HepG2 (cell line): Measurements from ENCODE around the gene TROAP. TPM values are rescaled to one million over a fixed set of nuclear protein-coding genes. Genes with fewer than 3 reads are reported as not detected.
A peak's percentile ranks its signal among the peaks of the same experiment; 100 is the strongest.

Experiments used
- AGO1 ChIP-seq: fragments of 200-400 bp; formaldehyde crosslinking; IDR thresholded peaks from 2 replicates; pipeline ENCODE4 v1.6.1; 2017; ENCODE audit warnings: mild to moderate bottlenecking, low read depth, low read length, moderate library complexity; ENCODE audit not compliant: poor library complexity, severe bottlenecking
- CHD2 ChIP-seq: IDR thresholded peaks from 2 replicates; pipeline ENCODE4 v1.6.1; 2011; ENCODE audit warnings: low read depth, low read length, improper control_type of control experiment
- GFI1 ChIP-seq: sonication (generic); formaldehyde crosslinking; IDR thresholded peaks from 2 replicates; pipeline ENCODE4 v1.5.0; 2020; ENCODE audit warnings: missing genetic modification reagents, mild to moderate bottlenecking, borderline replicate concordance
- HMG20A ChIP-seq: IDR thresholded peaks from 2 replicates; pipeline ENCODE4 v1.6.1; 2016; ENCODE audit warnings: borderline replicate concordance
- NCOA5 ChIP-seq: sonication (generic); formaldehyde crosslinking; IDR thresholded peaks from 2 replicates; pipeline ENCODE4 v1.4.0; 2020; ENCODE audit warnings: missing genetic modification reagents
- NFKBIZ ChIP-seq: IDR thresholded peaks from 2 replicates; pipeline ENCODE4 v1.6.1; 2018; ENCODE audit warnings: missing genetic modification reagents, missing compliant biosample characterization
- ONECUT2 ChIP-seq: sonication (generic); formaldehyde crosslinking; IDR thresholded peaks from 2 replicates; pipeline ENCODE4 v1.4.0; 2020; ENCODE audit warnings: missing genetic modification reagents
- SALL1 ChIP-seq: sonication (generic); formaldehyde crosslinking; IDR thresholded peaks from 2 replicates; pipeline ENCODE4 v1.8.0; 2022; ENCODE audit warnings: mild to moderate bottlenecking, missing genetic modification reagents
- SOX5 ChIP-seq: IDR thresholded peaks from 2 replicates; pipeline ENCODE4 v1.6.1; 2016; ENCODE audit warnings: borderline replicate concordance
- SP2 ChIP-seq: sonication (generic); formaldehyde crosslinking; IDR thresholded peaks from 2 replicates; pipeline ENCODE4 v1.5.1; 2020; ENCODE audit warnings: mild to moderate bottlenecking, missing genetic modification reagents
- TEAD3 ChIP-seq: optimal IDR thresholded peaks from 2 replicates; pipeline ENCODE3; 2016; ENCODE audit warnings: borderline replicate concordance
- XRCC5 ChIP-seq: fragments of 200-400 bp; formaldehyde crosslinking; optimal IDR thresholded peaks from 2 replicates; pipeline ENCODE3; 2017; ENCODE audit warnings: mild to moderate bottlenecking, low read length
- ZNF251 ChIP-seq: sonication (generic); formaldehyde crosslinking; IDR thresholded peaks from 2 replicates; pipeline ENCODE4 v1.9.0; 2021; ENCODE audit warnings: mild to moderate bottlenecking, missing genetic modification reagents
- ZNF543 ChIP-seq: sonication (generic); formaldehyde crosslinking; IDR thresholded peaks from 2 replicates; pipeline ENCODE4 v1.4.0; 2020; ENCODE audit warnings: mild to moderate bottlenecking, missing genetic modification reagents
- ZNF724P ChIP-seq: sonication (generic); formaldehyde crosslinking; IDR thresholded peaks from 2 replicates; pipeline ENCODE4 v1.8.0; 2022; ENCODE audit warnings: missing genetic modification reagents, borderline replicate concordance
- polyA plus RNA-seq, 8 experiments: library from polyadenylated mRNA; depleted of rRNA in 3 of 8; stranded (reverse) in 7 of 8; unstranded in 1 of 8; fragments of >200 nt; fragmentation: Illumina TruSeq in 4 of 8; extraction: Trizol in 4 of 8; gene quantifications; 2 replicates each; pipeline versions ENCODE4 v1.2.1 to v1.2.3, GENCODE V29; 2011 to 2016; ENCODE audit warnings: low read depth in 4 of 8, missing spikeins in 1 of 8, mixed read lengths in 1 of 8; ENCODE audit not compliant: insufficient read depth in 1 of 8
- total RNA-seq, 5 experiments: library from RNA; depleted of rRNA; stranded (reverse); fragments of >200 nt; fragmentation: Illumina TruSeq; extraction: Trizol; gene quantifications; 2 replicates each; pipeline ENCODE4 v1.2.3, GENCODE V29; 2016; ENCODE audit warnings: low read depth in 1 of 5
- TF ChIP-seq, protein P1 (sequence below): IDR thresholded peaks from 2 replicates; pipeline ENCODE4 v1.6.1; 2018; ENCODE audit warnings: missing genetic modification reagents, mild to moderate bottlenecking, missing compliant biosample characterization
- TF ChIP-seq, protein P2 (sequence below): sonication (generic); formaldehyde crosslinking; IDR thresholded peaks from 2 replicates; pipeline ENCODE4 v1.8.0; 2022; ENCODE audit warnings: low read depth, missing genetic modification reagents
- TF ChIP-seq, protein P3 (sequence below): sonication (generic); formaldehyde crosslinking; IDR thresholded peaks from 2 replicates; pipeline ENCODE4 v1.5.1; 2020; ENCODE audit warnings: mild to moderate bottlenecking, missing genetic modification reagents, borderline replicate concordance
- TF ChIP-seq, protein P4 (sequence below): sonication (generic); formaldehyde crosslinking; IDR thresholded peaks from 2 replicates; pipeline ENCODE4 v1.5.1; 2020; ENCODE audit warnings: missing genetic modification reagents, mild to moderate bottlenecking, borderline replicate concordance

Gene TROAP
- total and polyA plus RNA-seq, 2 of the 13 experiments (the other 11 are each of a cell fraction or from before 2014, with no cell fraction given), result 22.5 to 30.9 TPM

DNA sequence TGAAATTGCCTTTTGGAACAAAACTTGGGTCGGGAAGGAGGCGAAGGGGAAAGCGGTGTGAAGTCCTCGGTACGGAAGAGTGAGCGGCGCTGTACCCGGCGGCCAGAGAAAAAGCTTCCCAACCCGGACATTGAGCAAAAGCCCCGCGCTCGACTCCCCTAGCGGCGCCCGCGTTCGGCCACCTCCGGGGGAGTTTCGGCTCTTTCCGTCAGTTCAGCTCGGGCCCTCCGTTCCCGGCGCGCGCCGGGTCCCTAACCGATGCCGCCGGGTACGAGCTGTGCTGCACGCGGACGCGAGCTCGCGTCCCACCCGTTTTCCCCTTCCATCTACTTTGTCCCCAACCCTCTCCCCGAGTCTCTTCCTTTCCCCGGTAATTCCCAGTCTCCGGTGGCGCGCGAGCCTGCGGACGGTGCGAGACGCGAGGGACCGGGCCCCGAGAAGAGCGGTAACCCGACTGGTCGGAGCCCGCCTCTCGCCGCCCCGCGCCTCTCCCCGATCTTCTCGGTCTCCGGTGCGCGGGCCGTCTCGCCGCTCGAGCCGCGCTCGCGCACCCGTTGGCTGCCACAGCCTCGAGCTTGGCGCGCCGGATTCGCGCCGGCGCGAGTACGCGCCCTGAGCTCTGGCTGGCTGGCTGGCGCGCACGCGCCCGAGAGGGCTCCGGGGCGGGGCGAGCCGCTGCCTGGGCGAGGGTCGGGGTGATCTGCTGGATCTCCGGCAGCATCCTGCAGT is 43.8 kb downstream of the TROAP start (continued):
- TF ChIP-seq SP2 (no peak), NFKBIZ (CRISPR knock-in tag) (0 out of 2 replicates have a peak, but pooled peaks have one; percentile 17), ZNF251 (CRISPR knock-in tag) (no peak), NCOA5 (CRISPR knock-in tag) (no peak), ONECUT2 (CRISPR knock-in tag) (no peak), HMG20A (no peak), GFI1 (no peak), XRCC5 (peak; percentile 11), SOX5 (CRISPR knock-in tag) (peak; percentile 9; the same call in 1 of the 2 replicates), ZNF543 (CRISPR knock-in tag) (peak; percentile 23), TEAD3 (CRISPR knock-in tag) (no peak), AGO1 (peak; percentile 43), ZNF724P (CRISPR knock-in tag) (no peak), SALL1 (CRISPR knock-in tag) (peak; percentile 84), CHD2 (no peak)
- TF ChIP-seq, protein P1, sequence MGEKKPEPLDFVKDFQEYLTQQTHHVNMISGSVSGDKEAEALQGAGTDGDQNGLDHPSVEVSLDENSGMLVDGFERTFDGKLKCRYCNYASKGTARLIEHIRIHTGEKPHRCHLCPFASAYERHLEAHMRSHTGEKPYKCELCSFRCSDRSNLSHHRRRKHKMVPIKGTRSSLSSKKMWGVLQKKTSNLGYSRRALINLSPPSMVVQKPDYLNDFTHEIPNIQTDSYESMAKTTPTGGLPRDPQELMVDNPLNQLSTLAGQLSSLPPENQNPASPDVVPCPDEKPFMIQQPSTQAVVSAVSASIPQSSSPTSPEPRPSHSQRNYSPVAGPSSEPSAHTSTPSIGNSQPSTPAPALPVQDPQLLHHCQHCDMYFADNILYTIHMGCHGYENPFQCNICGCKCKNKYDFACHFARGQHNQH, result peak; percentile 14; the same call in 1 of the 2 replicates
- TF ChIP-seq, protein P2, sequence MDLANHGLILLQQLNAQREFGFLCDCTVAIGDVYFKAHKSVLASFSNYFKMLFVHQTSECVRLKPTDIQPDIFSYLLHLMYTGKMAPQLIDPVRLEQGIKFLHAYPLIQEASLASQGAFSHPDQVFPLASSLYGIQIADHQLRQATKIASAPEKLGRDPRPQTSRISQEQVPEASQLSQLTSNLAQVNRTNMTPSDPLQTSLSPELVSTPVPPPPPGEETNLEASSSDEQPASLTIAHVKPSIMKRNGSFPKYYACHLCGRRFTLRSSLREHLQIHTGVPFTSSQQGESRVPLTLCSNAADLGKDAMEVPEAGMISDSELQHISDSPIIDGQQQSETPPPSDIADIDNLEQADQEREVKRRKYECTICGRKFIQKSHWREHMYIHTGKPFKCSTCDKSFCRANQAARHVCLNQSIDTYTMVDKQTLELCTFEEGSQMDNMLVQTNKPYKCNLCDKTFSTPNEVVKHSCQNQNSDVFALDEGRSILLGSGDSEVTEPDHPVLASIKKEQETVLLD (CRISPR knock-in tag), result peak; percentile 92
- TF ChIP-seq, protein P3, sequence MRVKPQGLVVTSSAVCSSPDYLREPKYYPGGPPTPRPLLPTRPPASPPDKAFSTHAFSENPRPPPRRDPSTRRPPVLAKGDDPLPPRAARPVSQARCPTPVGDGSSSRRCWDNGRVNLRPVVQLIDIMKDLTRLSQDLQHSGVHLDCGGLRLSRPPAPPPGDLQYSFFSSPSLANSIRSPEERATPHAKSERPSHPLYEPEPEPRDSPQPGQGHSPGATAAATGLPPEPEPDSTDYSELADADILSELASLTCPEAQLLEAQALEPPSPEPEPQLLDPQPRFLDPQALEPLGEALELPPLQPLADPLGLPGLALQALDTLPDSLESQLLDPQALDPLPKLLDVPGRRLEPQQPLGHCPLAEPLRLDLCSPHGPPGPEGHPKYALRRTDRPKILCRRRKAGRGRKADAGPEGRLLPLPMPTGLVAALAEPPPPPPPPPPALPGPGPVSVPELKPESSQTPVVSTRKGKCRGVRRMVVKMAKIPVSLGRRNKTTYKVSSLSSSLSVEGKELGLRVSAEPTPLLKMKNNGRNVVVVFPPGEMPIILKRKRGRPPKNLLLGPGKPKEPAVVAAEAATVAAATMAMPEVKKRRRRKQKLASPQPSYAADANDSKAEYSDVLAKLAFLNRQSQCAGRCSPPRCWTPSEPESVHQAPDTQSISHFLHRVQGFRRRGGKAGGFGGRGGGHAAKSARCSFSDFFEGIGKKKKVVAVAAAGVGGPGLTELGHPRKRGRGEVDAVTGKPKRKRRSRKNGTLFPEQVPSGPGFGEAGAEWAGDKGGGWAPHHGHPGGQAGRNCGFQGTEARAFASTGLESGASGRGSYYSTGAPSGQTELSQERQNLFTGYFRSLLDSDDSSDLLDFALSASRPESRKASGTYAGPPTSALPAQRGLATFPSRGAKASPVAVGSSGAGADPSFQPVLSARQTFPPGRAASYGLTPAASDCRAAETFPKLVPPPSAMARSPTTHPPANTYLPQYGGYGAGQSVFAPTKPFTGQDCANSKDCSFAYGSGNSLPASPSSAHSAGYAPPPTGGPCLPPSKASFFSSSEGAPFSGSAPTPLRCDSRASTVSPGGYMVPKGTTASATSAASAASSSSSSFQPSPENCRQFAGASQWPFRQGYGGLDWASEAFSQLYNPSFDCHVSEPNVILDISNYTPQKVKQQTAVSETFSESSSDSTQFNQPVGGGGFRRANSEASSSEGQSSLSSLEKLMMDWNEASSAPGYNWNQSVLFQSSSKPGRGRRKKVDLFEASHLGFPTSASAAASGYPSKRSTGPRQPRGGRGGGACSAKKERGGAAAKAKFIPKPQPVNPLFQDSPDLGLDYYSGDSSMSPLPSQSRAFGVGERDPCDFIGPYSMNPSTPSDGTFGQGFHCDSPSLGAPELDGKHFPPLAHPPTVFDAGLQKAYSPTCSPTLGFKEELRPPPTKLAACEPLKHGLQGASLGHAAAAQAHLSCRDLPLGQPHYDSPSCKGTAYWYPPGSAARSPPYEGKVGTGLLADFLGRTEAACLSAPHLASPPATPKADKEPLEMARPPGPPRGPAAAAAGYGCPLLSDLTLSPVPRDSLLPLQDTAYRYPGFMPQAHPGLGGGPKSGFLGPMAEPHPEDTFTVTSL, result no peak
- TF ChIP-seq, protein P4, sequence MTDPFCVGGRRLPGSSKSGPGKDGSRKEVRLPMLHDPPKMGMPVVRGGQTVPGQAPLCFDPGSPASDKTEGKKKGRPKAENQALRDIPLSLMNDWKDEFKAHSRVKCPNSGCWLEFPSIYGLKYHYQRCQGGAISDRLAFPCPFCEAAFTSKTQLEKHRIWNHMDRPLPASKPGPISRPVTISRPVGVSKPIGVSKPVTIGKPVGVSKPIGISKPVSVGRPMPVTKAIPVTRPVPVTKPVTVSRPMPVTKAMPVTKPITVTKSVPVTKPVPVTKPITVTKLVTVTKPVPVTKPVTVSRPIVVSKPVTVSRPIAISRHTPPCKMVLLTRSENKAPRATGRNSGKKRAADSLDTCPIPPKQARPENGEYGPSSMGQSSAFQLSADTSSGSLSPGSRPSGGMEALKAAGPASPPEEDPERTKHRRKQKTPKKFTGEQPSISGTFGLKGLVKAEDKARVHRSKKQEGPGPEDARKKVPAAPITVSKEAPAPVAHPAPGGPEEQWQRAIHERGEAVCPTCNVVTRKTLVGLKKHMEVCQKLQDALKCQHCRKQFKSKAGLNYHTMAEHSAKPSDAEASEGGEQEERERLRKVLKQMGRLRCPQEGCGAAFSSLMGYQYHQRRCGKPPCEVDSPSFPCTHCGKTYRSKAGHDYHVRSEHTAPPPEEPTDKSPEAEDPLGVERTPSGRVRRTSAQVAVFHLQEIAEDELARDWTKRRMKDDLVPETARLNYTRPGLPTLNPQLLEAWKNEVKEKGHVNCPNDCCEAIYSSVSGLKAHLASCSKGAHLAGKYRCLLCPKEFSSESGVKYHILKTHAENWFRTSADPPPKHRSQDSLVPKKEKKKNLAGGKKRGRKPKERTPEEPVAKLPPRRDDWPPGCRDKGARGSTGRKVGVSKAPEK (CRISPR knock-in tag), result no peak
